C1 segment of cervical spinal cord (tissue), 14 donors: Measurements from ENCODE around the gene NEK6.

ENCODE experiments used
- DNase-seq, 14 donors: peaks; one replicate each; lab custom pipeline; 2025; lab: John Stamatoyannopoulos, UW

The NEK6 gene

DNA sequence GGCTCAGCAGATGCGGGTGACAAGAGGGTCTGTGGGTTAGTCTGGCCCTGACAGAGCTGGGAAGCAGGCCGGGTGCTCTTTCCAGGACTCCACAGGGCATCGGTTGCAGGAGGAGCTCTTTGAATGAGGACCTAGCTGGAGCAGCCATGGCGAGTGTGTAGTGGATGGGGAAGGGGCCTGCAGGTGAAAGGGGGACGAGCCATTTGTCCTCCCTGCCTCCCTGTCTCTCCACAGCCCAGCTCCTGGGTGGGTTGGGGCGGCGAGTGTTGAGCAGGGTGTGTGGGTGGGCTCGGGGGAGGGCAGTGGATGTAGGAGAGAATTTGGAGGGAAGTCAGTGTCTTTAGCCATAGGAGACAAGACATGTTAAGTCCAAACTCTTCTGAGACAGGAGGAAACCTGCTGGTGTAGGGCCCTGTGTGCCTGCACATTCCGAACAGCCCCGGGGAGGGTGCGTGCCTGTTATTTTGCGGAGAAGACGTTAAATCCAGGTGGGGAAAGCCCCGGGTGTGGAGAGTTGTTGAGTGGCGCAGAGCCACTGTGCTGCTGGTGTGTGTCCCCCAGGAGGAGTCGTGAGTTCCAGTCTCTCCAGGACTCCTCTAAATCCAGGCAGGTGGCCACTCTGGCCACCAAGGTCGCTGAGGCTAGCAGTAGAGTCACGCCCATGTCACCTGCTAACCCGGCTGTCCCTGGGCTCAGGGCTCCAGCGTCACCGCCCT, 83.9 kb downstream of the NEK6 start:
- no peak for DNase-seq

DNA sequence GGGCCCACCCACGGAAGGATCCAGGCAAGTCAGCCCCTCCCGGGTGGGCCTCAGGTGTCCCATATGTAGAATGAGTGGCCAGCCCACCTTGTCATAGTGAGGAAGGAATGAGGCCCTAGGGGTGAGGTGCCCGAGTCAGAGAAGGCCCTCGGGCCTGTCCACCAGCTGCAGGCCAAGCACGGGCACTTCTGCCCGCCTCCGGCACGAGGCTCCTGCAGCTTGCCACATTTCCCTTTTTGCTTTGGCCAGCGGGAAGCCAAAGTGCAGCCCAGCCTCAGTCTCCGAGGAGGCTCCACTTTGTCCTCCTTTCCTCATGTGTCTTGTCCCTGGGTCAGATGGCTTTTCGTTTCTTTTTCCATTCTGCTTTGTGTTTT, 84.6 kb downstream of the NEK6 start:
- no peak for DNase-seq

DNA sequence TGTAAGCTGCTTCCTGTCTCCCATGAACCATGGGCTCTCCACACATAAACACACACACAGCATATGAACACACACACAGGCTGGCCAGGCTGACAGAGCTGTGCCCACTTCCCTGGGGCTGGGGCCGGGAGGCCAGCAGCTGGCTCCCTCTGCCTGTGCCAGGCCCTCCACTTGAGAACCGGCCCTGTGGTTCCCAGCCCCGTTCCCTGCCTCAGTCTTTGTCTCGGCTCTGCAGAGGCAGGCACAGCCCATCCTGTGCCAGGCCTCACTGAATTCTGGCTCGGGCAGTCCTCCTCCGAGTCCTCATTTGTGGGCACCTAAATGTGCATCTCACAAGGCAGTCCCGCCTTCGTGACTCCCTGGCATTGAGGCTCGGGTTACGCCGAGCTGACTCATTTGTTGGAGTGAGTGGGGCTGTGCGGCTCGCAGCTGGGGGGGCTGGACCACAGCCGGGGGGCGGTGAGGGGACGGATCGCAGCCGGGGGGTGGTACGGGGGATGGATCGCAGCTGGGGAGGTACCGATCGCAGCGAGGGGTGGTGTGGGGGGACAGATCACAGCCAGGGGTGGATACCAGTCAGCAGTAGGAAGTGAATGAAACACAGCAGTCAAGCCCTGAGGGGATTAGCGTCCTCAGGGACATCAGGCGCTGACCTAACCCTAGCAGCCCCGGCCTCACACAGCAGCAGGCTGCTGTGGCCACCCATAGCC, 85.2 kb downstream of the NEK6 start:
- peak in 13 of 14 donors; percentile 9 to 84 (median 51) for DNase-seq

GRCh38 chr9:124343533-124344290, 86.0 kb downstream of the NEK6 start:
- no peak for DNase-seq

- no peak for DNase-seq
Observed at GRCh38 chr9:124344291-124345050, 86.7 kb downstream of the NEK6 start.

DNA sequence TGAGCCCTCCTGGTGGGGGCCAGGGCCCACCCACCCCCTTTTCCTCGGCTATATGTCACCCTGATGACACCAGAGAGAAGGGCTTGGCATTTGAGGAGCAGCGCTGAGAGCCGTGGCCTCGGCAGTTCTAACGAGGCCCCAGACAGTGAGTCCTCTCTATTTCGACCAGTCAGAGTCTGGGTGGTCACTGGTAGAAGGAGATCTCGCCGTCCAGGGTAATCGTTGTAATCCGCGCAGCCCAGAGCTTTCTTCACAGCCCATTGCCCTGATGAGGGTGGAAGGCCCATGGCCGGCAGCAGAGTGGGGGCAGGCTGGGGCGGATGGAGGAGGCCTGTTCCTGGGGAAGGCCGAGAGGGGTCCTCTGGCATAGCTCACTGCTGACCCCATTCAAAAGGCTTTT, 87.3 kb downstream of the NEK6 start:
- DNase-seq, result no peak

DNA sequence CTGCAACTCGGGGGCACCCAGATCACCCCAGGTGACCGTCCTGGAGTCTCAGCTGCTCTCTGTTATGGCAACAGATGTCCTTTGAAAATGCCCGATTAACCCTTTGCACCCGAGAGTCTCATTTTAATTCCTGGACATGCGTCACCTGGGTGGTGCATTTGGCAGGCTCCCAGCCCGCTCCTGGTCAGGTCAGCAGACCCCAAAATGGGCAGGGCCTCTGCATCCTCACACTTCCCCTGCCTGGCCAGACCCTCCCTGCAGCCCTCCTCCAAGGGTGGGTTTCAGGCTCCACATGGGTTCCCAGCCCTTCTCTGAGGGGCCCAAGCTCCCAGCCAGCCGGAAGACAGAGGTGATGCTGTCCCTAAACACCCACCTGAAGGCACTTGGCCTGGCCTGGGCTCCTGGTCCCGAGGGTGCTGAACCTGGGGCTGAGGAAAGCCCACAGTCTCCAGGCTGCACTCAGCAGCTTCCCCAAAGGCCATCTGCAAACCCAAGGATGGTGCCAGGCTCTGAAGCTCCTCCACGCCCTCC, 88.1 kb downstream of the NEK6 start:
- DNase-seq, result no peak

DNA sequence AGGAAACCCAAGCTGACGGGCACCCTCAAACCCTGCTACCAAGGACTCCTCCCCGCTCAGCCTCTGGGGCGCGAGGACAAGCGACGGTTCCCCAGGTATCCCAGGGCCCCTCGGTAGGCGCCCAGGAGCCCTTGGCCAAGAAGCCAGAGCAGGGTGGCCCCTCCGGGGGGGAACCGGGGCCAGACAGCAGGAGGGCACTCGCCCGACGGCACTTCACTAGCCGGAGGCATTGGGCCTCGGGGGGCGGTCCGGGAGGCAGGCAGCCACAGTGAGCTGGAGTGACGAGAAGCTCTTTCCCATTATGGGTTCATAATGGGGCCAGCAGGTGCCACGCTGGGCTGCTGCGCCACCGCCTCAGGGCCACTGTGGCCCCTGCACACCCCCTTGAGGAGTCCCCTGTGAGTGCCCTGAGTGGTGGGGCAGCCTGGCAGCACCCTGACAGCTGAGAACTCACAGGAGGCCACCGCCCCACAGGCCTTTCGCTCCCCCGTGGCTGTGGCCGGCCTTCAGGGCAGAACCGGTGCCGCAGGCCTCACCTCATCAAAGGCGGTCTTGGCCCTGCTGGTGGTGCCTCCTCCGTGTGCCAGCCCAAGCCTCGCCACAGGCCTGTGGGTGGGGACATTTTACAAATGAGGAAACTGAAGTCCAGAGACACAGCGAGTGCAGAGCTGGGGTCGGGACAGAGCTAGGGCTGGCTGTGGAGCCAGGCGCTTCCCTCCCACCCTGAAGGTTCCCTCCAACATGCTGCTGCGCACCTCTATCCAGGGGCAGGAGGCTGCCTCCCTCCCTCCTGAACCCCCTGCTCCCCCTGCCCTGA, 88.8 kb downstream of the NEK6 start:
- no peak for DNase-seq

GRCh38 chr9:124347206-124347967, 89.6 kb downstream of the NEK6 start:
- DNase-seq, result no peak

- no peak for DNase-seq
Observed at GRCh38 chr9:124347968-124348358, 90.2 kb downstream of the NEK6 start.

- no peak for DNase-seq
Observed at GRCh38 chr9:124348363-124348762, 90.6 kb downstream of the NEK6 start.

GRCh38 chr9:124348831-124349230, 91.1 kb downstream of the NEK6 start:
- no peak for DNase-seq

GRCh38 chr9:124349267-124349666, 91.5 kb downstream of the NEK6 start:
- no peak for DNase-seq

GRCh38 chr9:124349675-124350493, 92.1 kb downstream of the NEK6 start:
- DNase-seq, result no peak

- DNase-seq, result no peak
Observed at GRCh38 chr9:124350494-124351263, 92.9 kb downstream of the NEK6 start.

DNA sequence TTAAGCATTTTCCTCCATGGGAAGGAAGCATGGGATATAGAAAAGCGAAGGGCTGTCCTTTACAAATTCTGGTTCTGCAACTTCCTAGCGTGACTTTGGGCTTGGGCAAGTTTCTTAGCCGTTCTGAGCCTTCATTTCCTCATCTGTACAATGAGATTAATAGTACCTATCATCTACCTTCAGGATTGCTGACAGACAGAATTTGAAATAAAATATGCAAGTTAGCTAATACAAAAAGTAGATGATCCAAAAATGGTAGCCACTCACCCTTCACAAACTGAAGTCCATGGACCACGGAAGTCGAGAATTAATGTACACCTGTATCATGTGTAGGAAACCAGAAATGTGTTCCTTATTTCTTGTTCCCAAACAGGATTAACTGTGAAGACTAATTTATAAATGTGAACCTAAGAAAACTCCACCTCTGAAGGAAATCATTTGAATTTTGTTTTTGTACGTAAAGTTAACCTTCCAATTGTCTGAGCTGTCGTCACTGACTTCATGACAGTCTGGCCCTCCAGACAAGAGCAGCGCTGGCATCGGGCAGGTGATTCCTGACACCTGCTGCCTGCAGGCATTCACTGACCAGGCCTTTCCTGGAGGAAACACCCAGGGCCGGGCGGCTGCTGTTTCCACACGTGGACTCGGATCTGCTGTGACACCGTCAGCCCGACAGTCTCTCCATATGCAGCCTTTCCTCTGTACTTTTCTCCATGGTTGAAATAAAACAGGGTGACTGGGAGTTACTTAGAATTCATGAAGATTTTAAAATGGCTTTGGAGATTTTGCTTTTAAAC, 94.1 kb downstream of the NEK6 start:
- no peak for DNase-seq

DNA sequence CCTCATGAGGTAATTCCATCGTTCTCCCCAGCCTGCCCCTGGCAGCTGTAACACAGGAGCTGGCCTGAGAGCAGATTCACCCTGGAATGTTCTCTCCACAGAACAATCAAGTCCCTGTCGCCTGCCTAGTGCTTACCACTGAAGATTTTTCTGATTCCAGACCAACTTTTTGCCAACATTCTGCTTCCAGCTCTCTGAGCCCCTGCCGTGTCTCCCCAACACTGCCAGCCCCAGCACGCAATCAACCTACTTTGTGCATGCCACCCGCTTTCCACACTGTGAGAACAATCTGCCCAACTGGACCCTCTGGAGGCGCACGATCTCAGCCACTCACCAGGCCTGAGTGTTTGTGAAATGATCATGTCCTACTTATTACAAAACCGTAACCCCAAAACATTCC, 94.9 kb downstream of the NEK6 start:
- peak in 4 of 14 donors; percentile 15 to 44 (median 28) for DNase-seq
